Chondrocyte (in vitro differentiated cells): Measurements from ENCODE around the gene NRTN. TPM values are rescaled to one million over a fixed set of nuclear protein-coding genes. Genes with fewer than 3 reads are reported as not detected.

Source experiments
- DNase-seq: peaks from one replicate; pipeline ENCODE4 v3.0.0; 2021; ENCODE audit warnings: mixed read lengths, low spot score
- H3K27ac Mint-ChIP-seq: one replicate; pipeline ENCODE4 v1.8.0; 2021; ENCODE audit warnings: mild to moderate bottlenecking, moderate library complexity, mixed read lengths; ENCODE audit not compliant: unreplicated experiment
- H3K27me3 Mint-ChIP-seq: 2 replicates; pipeline ENCODE4 v1.8.0; 2021; ENCODE audit warnings: low read depth, mixed read lengths
- H3K36me3 Mint-ChIP-seq: 2 replicates; pipeline ENCODE4 v1.8.0; 2021; ENCODE audit warnings: low read depth, mixed read lengths
- H3K4me1 Mint-ChIP-seq: 2 replicates; pipeline ENCODE4 v1.8.0; 2021; ENCODE audit warnings: low read depth, mild to moderate bottlenecking, mixed read lengths
- H3K4me3 Mint-ChIP-seq: one replicate; pipeline ENCODE4 v1.8.0; 2021; ENCODE audit warnings: mild to moderate bottlenecking, moderate library complexity, mixed read lengths; ENCODE audit not compliant: unreplicated experiment
- H3K9me3 Mint-ChIP-seq: 2 replicates; pipeline ENCODE4 v1.8.0; 2021; ENCODE audit warnings: low read depth, mixed read lengths
- CTCF ChIP-seq: fragments of 200-600 bp; sonication (generic); IDR thresholded peaks from 2 replicates; pipeline ENCODE4 v1.5.0; 2021; ENCODE audit warnings: antibody characterized with exemption, mild to moderate bottlenecking, moderate library complexity
- total RNA-seq: library from RNA; stranded (reverse); gene quantifications from 3 replicates; pipeline ENCODE4 v1.2.1, GENCODE V29; 2021

The NRTN gene
- total RNA-seq, 1 donor from 2014 or later: 0.77 TPM

GRCh38 chr19:5818594-5818993 is 13.7 kb downstream of the NRTN start:
- Mint-ChIP-seq H3K27ac (no peak overlapping the region), H3K4me3 (no peak overlapping the region), H3K36me3 (no peaks in the 10 kb centered on the region), H3K27me3 (peaks cover 18% of the 10 kb centered on the region), H3K4me1 (no peaks in the 10 kb centered on the region), H3K9me3 (no peaks in the 10 kb centered on the region)
- no peak for DNase-seq
- TF ChIP-seq CTCF: no peak

- no peak for TF ChIP-seq CTCF
- DNase-seq: no peak
- H3K4me3 Mint-ChIP-seq: no peak overlapping the region
- H3K27ac Mint-ChIP-seq: no peak overlapping the region
- H3K9me3 Mint-ChIP-seq: no peaks in the 10 kb centered on the region
- H3K36me3 Mint-ChIP-seq: no peaks in the 10 kb centered on the region
- peaks cover 16% of the 10 kb centered on the region for H3K27me3 Mint-ChIP-seq
- no peaks in the 10 kb centered on the region for H3K4me1 Mint-ChIP-seq
Measured at GRCh38 chr19:5820785-5821184, 15.9 kb downstream of the NRTN start.

GRCh38 chr19:5821521-5822180 is 16.8 kb downstream of the NRTN start:
- Mint-ChIP-seq H3K27ac (no peak overlapping the region), H3K27me3 (peaks cover 14% of the 10 kb centered on the region), H3K4me1 (no peaks in the 10 kb centered on the region), H3K4me3 (no peak overlapping the region), H3K9me3 (no peaks in the 10 kb centered on the region), H3K36me3 (no peaks in the 10 kb centered on the region)
- no peak for DNase-seq
- TF ChIP-seq CTCF: no peak

GRCh38 chr19:5822181-5822844 is 17.4 kb downstream of the NRTN start:
- no peak overlapping the region for H3K27ac Mint-ChIP-seq
- no peak for TF ChIP-seq CTCF
- H3K4me1 Mint-ChIP-seq: peaks cover 5% of the 10 kb centered on the region
- H3K9me3 Mint-ChIP-seq: no peaks in the 10 kb centered on the region
- DNase-seq: no peak
- no peaks in the 10 kb centered on the region for H3K36me3 Mint-ChIP-seq
- H3K27me3 Mint-ChIP-seq: peaks cover 8% of the 10 kb centered on the region
- H3K4me3 Mint-ChIP-seq: no peak overlapping the region

GRCh38 chr19:5823579-5824281 is 18.9 kb downstream of the NRTN start:
- TF ChIP-seq CTCF: peak; percentile 62
- H3K9me3 Mint-ChIP-seq: no peaks in the 10 kb centered on the region
- H3K4me3 Mint-ChIP-seq: no peak overlapping the region
- no peak overlapping the region for H3K27ac Mint-ChIP-seq
- peaks cover 13% of the 10 kb centered on the region for H3K4me1 Mint-ChIP-seq
- peak; percentile 92 for DNase-seq
- H3K27me3 Mint-ChIP-seq: no peaks in the 10 kb centered on the region
- H3K36me3 Mint-ChIP-seq: no peaks in the 10 kb centered on the region
